HepG2 (cell line): ENCODE data around the gene RBM15B. TPM values are rescaled to one million over a fixed set of nuclear protein-coding genes. Genes with fewer than 3 reads are reported as not detected.

Source experiments
- ATAC-seq: fragments of 200-7000 bp; cut with Tn5 transposase; 3 replicates; pipeline ENCODE4 v1.9.1; 2020; ENCODE audit warnings: mild to moderate bottlenecking, moderate library complexity
- BruUV-seq: library from RNA; stranded (reverse); fragments of 400-500 nt; replicated peaks from 2 replicates; lab custom pipeline; 2021; lab: Mats Ljungman, UMichigan
- CTCF ChIA-PET: fragments of 300-600 bp; formaldehyde crosslinking; extraction: SDS; loops from one replicate; lab custom pipeline; 2021; ENCODE audit warnings: low total read pairs, inconsistent platforms, low intra/inter-chr PET ratio; lab: Yijun Ruan, JAX
- POLR2A ChIA-PET: fragments of 350-600 bp; sonication (Branson Sonifier 250); formaldehyde crosslinking; loops from one replicate; lab custom pipeline; 2020; ENCODE audit warnings: antibody characterized with exemption, inconsistent platforms; lab: Yijun Ruan, JAX
- DNase-seq: peaks from one replicate; pipeline ENCODE4 v3.0.0-alpha.2; 2015; ENCODE audit warnings: low spot score
- FAIRE-seq: peaks from 3 replicates; lab custom pipeline; 2011; peaks lifted over from hg19 to GRCh38; lab: Jason Lieb, UNC
- H2AFZ ChIP-seq: one replicate; pipeline ENCODE4 v1.6.1; 2011; ENCODE audit warnings: low read length, inconsistent platforms
- H3K27ac ChIP-seq: fragments of 300-600 bp; 3 replicates; pipeline ENCODE4 v1.8.0; 2011; ENCODE audit warnings: mixed run types, mild to moderate bottlenecking, mixed read lengths, low read length, inconsistent platforms; ENCODE audit not compliant: insufficient read depth; ENCODE audit errors: extremely low read length
- H3K27me3 ChIP-seq, 2 experiments: fragments of 200-600 bp in 1 of 2; 2 replicates in 1 of 2; 3 replicates in 1 of 2; pipeline versions ENCODE4 v1.6.0 to v1.8.0; 2011; ENCODE audit warnings: low read length in 2 of 2, mild to moderate bottlenecking in 2 of 2, moderate library complexity in 2 of 2, inconsistent platforms in 1 of 2; ENCODE audit not compliant: insufficient read depth in 2 of 2, control insufficient read depth in 1 of 2
- H3K36me3 ChIP-seq, 2 experiments: fragments of 200-600 bp in 1 of 2; replicated peaks in 1 of 2; 2 replicates in 1 of 2; 3 replicates in 1 of 2; pipeline versions ENCODE4 v1.5.1 to v1.8.0; 2011; ENCODE audit warnings: low read length in 2 of 2, inconsistent platforms in 1 of 2; ENCODE audit not compliant: insufficient read depth in 2 of 2, control insufficient read depth in 1 of 2
- H3K4me1 ChIP-seq: 2 replicates; pipeline ENCODE4 v1.5.1; 2012; ENCODE audit warnings: low read length, inconsistent platforms; ENCODE audit not compliant: insufficient read depth
- H3K4me2 ChIP-seq: 2 replicates; pipeline ENCODE4 v1.6.0; 2011; ENCODE audit warnings: low read depth, low read length, inconsistent platforms
- H3K4me3 ChIP-seq, 3 experiments: fragments of 200-600 bp in 1 of 3; sonication (generic), shearing (Covaris generic) in 1 of 3; replicated peaks in 1 of 3; 2 replicates each; pipeline ENCODE4 v1.5.1; 2011 to 2016; ENCODE audit warnings: low read length in 3 of 3, inconsistent platforms in 2 of 3, low read depth in 2 of 3, mild to moderate bottlenecking in 2 of 3, control low read depth in 1 of 3, mixed read lengths in 1 of 3; ENCODE audit not compliant: insufficient read depth in 1 of 3
- H3K79me2 ChIP-seq: one replicate; pipeline ENCODE4 v1.6.1; 2011; ENCODE audit warnings: low read length, inconsistent platforms; ENCODE audit not compliant: insufficient read depth
- H3K9ac ChIP-seq: 2 replicates; pipeline ENCODE4 v1.6.0; 2011; ENCODE audit warnings: mild to moderate bottlenecking, low read depth, low read length, inconsistent platforms; ENCODE audit not compliant: insufficient read depth
- H3K9me3 ChIP-seq: 2 replicates; pipeline ENCODE4 v1.5.1; 2012; ENCODE audit warnings: mild to moderate bottlenecking, low read length
- H4K20me1 ChIP-seq: 2 replicates; pipeline ENCODE4 v1.6.0; 2011; ENCODE audit warnings: inconsistent platforms, mild to moderate bottlenecking, low read length, moderate library complexity; ENCODE audit not compliant: insufficient read depth
- ADNP ChIP-seq: sonication (generic); formaldehyde crosslinking; IDR thresholded peaks from 2 replicates; pipeline ENCODE4 v1.4.0; 2020; ENCODE audit warnings: missing genetic modification reagents
- ATAD3A ChIP-seq: sonication (generic); formaldehyde crosslinking; IDR thresholded peaks from 2 replicates; pipeline ENCODE4 v1.4.0; 2020; ENCODE audit warnings: missing genetic modification reagents
- DPF2 ChIP-seq: sonication (generic); formaldehyde crosslinking; IDR thresholded peaks from 2 replicates; pipeline ENCODE4 v1.4.0; 2020; ENCODE audit warnings: mild to moderate bottlenecking, low read depth, missing genetic modification reagents, borderline replicate concordance
- KMT2B ChIP-seq: IDR thresholded peaks from 2 replicates; pipeline ENCODE4 v1.6.1; 2016; ENCODE audit warnings: missing genetic modification reagents, missing compliant biosample characterization
- MED13 ChIP-seq: sonication (generic); formaldehyde crosslinking; IDR thresholded peaks from 2 replicates; pipeline ENCODE4 v1.5.0; 2020; ENCODE audit warnings: missing genetic modification reagents
- PHF8 ChIP-seq: sonication (generic); formaldehyde crosslinking; IDR thresholded peaks from 2 replicates; pipeline ENCODE4 v1.5.0; 2020; ENCODE audit warnings: missing genetic modification reagents
- SOX13 ChIP-seq, 3 experiments: fragments of 450-650 bp in 1 of 3; sonication (generic) in 1 of 3; formaldehyde crosslinking in 1 of 3; IDR thresholded peaks in 2 of 3; conservative IDR thresholded peaks in 1 of 3; 2 replicates each; pipeline versions ENCODE4 v1.5.0 to v1.6.1; 2016 to 2020; ENCODE audit warnings: antibody characterized with exemption in 1 of 3, mild to moderate bottlenecking in 1 of 3, missing compliant biosample characterization in 1 of 3, missing genetic modification reagents in 1 of 3, moderate library complexity in 1 of 3
- SP4 ChIP-seq: sonication (generic); formaldehyde crosslinking; IDR thresholded peaks from 2 replicates; pipeline ENCODE4 v1.8.1; 2023; ENCODE audit warnings: mild to moderate bottlenecking, missing genetic modification reagents
- TEAD2 ChIP-seq: sonication (generic); formaldehyde crosslinking; IDR thresholded peaks from 2 replicates; pipeline ENCODE4 v1.9.0; 2021; ENCODE audit warnings: missing genetic modification reagents
- ZMYM4 ChIP-seq: sonication (generic); formaldehyde crosslinking; IDR thresholded peaks from 2 replicates; pipeline ENCODE4 v1.8.1; 2023; ENCODE audit warnings: mild to moderate bottlenecking, missing genetic modification reagents
- WGBS: methylation state at CpG from one replicate; pipeline ENCODE4 v1.1.6; 2017; ENCODE audit warnings: low lambda C conversion rate; 5-methylcytosine and 5-hydroxymethylcytosine counted together
- in situ Hi-C: cut with HindIII; loops from 2 replicates; pipeline ENCODE4 v1.10.0; 2017; ENCODE audit warnings: low pct_unique_long_range_greater_than_20kb; ENCODE audit not compliant: extremely low pct_ligation_motif_present
- intact Hi-C: fragments of 100-400 bp; cut with micrococcal nuclease; formaldehyde crosslinking; loops from one replicate; pipeline ENCODE4 v1.10.0; 2022; ENCODE audit not compliant: unreplicated experiment
- polyA plus RNA-seq, 8 experiments: library from polyadenylated mRNA; depleted of rRNA in 3 of 8; stranded (reverse) in 7 of 8; unstranded in 1 of 8; fragments of >200 nt; fragmentation: Illumina TruSeq in 4 of 8; extraction: Trizol in 4 of 8; gene quantifications; 2 replicates each; pipeline versions ENCODE4 v1.2.1 to v1.2.3, GENCODE V29; 2011 to 2016; ENCODE audit warnings: low read depth in 4 of 8, missing spikeins in 1 of 8, mixed read lengths in 1 of 8; ENCODE audit not compliant: insufficient read depth in 1 of 8
- total RNA-seq, 5 experiments: library from RNA; depleted of rRNA; stranded (reverse); fragments of >200 nt; fragmentation: Illumina TruSeq; extraction: Trizol; gene quantifications; 2 replicates each; pipeline ENCODE4 v1.2.3, GENCODE V29; 2016; ENCODE audit warnings: low read depth in 1 of 5
- TF ChIP-seq, protein P1 (sequence below): sonication (generic); formaldehyde crosslinking; IDR thresholded peaks from 2 replicates; pipeline ENCODE4 v1.5.1; 2020; ENCODE audit warnings: missing genetic modification reagents, mild to moderate bottlenecking, borderline replicate concordance
- TF ChIP-seq, protein P2 (sequence below): sonication (generic); formaldehyde crosslinking; IDR thresholded peaks from 2 replicates; pipeline ENCODE4 v1.4.0; 2020; ENCODE audit warnings: missing genetic modification reagents, borderline replicate concordance
- TF ChIP-seq, protein P3 (sequence below): sonication (generic); formaldehyde crosslinking; IDR thresholded peaks from 2 replicates; pipeline ENCODE4 v1.9.0; 2021; ENCODE audit warnings: missing genetic modification reagents, borderline replicate concordance
- TF ChIP-seq, protein P4 (sequence below): sonication (generic); formaldehyde crosslinking; IDR thresholded peaks from 2 replicates; pipeline ENCODE4 v1.5.1; 2020; ENCODE audit warnings: mild to moderate bottlenecking, moderate library complexity, missing genetic modification reagents

RBM15B gene
- total and polyA plus RNA-seq, 2 of the 13 experiments (the other 11 are each of a cell fraction or from before 2014, with no cell fraction given), result 8.2 to 19.3 TPM

DNA sequence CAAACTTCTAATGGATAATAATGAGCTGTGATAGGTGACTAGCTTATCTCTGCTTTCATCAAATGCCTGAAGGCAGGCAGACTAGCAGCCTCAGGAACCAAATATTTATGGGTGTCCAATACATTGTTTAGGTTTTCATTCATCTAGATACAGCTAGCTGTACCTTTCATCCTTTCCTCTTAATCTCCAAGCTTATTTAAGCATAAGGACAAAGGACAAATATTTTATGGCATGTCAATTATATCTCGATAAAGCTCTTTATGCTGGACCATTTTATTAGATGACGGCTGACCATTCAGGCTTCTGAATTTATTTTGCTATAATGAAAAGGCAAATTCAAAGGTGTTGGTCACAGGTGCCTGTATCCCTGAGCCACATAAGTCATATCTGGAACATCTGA is 16.9 kb downstream of the RBM15B start:
- BruUV-seq, result no TSS peak
- ChIA-PET POLR2A (interaction anchor here (0.6 kb wide), 1 partner anchor 797 kb away, joined by 4 read pairs; the partner anchor contains the start of gene CISH), CTCF (no interaction called here)
- H4K20me1 ChIP-seq, result no peaks in the 10 kb centered on the region
- no peaks in the 10 kb centered on the region; a peak in 1 of 5 replicates for H3K27me3 ChIP-seq
- in situ Hi-C loops, result no loop called here
- intact Hi-C loops, result no loop called here
- H3K27ac ChIP-seq, result no peak overlapping the region
- WGBS, result 95% methylated on average over 2 of the region's 2 CpGs
- no peaks in the 10 kb centered on the region for H3K4me1 ChIP-seq
- ATAC-seq (no peak), FAIRE-seq (no peak), DNase-seq (no peak)
- no peak overlapping the region for H3K4me3 ChIP-seq
- H3K4me2 ChIP-seq, result no peak overlapping the region
- no peaks in the 10 kb centered on the region for H3K79me2 ChIP-seq
- H3K9ac ChIP-seq, result no peak overlapping the region
- H2AFZ ChIP-seq, result no peak overlapping the region
- H3K36me3 ChIP-seq, result peaks cover 22 to 65% of the 10 kb centered on the region in 2 experiments
- H3K9me3 ChIP-seq, result no peaks in the 10 kb centered on the region
- TF ChIP-seq, protein P1, sequence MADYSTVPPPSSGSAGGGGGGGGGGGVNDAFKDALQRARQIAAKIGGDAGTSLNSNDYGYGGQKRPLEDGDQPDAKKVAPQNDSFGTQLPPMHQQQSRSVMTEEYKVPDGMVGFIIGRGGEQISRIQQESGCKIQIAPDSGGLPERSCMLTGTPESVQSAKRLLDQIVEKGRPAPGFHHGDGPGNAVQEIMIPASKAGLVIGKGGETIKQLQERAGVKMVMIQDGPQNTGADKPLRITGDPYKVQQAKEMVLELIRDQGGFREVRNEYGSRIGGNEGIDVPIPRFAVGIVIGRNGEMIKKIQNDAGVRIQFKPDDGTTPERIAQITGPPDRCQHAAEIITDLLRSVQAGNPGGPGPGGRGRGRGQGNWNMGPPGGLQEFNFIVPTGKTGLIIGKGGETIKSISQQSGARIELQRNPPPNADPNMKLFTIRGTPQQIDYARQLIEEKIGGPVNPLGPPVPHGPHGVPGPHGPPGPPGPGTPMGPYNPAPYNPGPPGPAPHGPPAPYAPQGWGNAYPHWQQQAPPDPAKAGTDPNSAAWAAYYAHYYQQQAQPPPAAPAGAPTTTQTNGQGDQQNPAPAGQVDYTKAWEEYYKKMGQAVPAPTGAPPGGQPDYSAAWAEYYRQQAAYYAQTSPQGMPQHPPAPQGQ (CRISPR knock-in tag), result no peak
- no peak for TF ChIP-seq ADNP (CRISPR knock-in tag)
- TF ChIP-seq MED13 (CRISPR knock-in tag), result no peak
- TF ChIP-seq ZMYM4, result no peak
- TF ChIP-seq, protein P2, sequence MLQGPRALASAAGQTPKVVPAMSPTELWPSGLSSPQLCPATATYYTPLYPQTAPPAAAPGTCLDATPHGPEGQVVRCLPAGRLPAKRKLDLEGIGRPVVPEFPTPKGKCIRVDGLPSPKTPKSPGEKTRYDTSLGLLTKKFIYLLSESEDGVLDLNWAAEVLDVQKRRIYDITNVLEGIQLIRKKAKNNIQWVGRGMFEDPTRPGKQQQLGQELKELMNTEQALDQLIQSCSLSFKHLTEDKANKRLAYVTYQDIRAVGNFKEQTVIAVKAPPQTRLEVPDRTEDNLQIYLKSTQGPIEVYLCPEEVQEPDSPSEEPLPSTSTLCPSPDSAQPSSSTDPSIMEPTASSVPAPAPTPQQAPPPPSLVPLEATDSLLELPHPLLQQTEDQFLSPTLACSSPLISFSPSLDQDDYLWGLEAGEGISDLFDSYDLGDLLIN, result no peak
- no peak for TF ChIP-seq TEAD2 (CRISPR knock-in tag)
- no peak for TF ChIP-seq DPF2 (CRISPR knock-in tag)
- TF ChIP-seq PHF8 (CRISPR knock-in tag), result no peak
- TF ChIP-seq SP4 (CRISPR knock-in tag), result no peak
- no peak for TF ChIP-seq KMT2B (CRISPR knock-in tag)
- no peak for TF ChIP-seq SOX13 (IDR thresholded peaks at IDR 0.05)
- TF ChIP-seq SOX13 (CRISPR knock-in tag; conservative IDR thresholded peaks at IDR 0.05 in 1 of 2, IDR thresholded peaks at IDR 0.05 in 1 of 2), result no peak
- TF ChIP-seq, protein P3, sequence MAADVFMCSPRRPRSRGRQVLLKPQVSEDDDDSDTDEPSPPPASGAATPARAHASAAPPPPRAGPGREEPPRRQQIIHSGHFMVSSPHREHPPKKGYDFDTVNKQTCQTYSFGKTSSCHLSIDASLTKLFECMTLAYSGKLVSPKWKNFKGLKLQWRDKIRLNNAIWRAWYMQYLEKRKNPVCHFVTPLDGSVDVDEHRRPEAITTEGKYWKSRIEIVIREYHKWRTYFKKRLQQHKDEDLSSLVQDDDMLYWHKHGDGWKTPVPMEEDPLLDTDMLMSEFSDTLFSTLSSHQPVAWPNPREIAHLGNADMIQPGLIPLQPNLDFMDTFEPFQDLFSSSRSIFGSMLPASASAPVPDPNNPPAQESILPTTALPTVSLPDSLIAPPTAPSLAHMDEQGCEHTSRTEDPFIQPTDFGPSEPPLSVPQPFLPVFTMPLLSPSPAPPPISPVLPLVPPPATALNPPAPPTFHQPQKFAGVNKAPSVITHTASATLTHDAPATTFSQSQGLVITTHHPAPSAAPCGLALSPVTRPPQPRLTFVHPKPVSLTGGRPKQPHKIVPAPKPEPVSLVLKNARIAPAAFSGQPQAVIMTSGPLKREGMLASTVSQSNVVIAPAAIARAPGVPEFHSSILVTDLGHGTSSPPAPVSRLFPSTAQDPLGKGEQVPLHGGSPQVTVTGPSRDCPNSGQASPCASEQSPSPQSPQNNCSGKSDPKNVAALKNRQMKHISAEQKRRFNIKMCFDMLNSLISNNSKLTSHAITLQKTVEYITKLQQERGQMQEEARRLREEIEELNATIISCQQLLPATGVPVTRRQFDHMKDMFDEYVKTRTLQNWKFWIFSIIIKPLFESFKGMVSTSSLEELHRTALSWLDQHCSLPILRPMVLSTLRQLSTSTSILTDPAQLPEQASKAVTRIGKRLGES (CRISPR knock-in tag), result no peak
- TF ChIP-seq, protein P4, sequence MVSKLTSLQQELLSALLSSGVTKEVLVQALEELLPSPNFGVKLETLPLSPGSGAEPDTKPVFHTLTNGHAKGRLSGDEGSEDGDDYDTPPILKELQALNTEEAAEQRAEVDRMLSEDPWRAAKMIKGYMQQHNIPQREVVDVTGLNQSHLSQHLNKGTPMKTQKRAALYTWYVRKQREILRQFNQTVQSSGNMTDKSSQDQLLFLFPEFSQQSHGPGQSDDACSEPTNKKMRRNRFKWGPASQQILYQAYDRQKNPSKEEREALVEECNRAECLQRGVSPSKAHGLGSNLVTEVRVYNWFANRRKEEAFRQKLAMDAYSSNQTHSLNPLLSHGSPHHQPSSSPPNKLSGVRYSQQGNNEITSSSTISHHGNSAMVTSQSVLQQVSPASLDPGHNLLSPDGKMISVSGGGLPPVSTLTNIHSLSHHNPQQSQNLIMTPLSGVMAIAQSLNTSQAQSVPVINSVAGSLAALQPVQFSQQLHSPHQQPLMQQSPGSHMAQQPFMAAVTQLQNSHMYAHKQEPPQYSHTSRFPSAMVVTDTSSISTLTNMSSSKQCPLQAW, result no peak
- TF ChIP-seq ATAD3A (CRISPR knock-in tag), result no peak
